ENCODE data around the gene RAB20. TPM values are rescaled to one million over a fixed set of nuclear protein-coding genes. Genes with fewer than 3 reads are reported as not detected.

Gene RAB20
- total RNA-seq, 1 donor from 2014 or later = 7.8 TPM

DNA sequence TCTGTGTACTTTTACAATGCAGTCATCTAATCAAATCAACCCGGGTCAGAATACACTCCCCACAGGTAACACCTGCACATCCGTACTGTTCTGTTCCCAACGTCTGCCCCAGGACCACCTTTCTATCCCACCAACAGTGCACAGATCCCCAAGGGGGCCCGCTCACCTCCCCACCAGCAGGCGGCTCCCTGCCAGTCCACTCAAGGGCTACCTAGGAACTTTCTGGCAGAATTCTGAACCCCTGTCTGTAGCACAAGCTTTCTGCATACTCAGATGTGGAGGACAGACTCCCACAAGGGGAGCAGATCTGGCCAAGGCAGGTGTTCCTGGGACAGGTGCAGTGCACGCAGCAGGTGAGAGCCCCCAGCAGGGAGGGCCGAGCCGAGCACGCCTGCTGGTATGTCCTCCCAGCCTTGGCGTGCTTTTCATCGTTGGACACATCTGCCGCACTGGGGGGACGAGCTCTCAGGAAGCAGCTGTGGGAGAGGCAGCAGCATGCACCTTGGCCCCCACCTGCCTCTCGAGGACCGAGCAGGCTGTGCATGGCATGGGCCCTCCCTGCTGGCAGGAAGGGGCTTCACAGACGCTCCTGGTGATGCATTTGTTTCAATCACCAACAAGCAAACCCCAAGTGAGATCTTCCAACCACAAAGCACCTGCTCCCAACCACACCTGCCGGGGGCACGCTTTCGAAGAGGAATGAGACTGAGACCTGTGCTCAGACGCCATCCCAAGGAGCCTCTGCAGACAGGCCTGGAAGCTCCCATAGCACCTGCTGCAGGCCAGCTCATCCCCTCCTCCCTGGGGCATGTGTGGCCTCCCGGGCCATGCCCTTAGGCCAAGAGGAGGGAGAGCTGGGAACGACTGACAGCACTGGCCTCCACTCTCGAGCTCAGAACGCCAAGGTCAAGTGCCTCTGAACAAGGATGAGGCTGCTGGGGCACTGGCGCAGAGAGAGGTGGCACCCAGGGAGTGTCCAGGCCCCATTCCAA, 35.9 kb downstream of the RAB20 start:
- TF ChIP-seq, protein P1, sequence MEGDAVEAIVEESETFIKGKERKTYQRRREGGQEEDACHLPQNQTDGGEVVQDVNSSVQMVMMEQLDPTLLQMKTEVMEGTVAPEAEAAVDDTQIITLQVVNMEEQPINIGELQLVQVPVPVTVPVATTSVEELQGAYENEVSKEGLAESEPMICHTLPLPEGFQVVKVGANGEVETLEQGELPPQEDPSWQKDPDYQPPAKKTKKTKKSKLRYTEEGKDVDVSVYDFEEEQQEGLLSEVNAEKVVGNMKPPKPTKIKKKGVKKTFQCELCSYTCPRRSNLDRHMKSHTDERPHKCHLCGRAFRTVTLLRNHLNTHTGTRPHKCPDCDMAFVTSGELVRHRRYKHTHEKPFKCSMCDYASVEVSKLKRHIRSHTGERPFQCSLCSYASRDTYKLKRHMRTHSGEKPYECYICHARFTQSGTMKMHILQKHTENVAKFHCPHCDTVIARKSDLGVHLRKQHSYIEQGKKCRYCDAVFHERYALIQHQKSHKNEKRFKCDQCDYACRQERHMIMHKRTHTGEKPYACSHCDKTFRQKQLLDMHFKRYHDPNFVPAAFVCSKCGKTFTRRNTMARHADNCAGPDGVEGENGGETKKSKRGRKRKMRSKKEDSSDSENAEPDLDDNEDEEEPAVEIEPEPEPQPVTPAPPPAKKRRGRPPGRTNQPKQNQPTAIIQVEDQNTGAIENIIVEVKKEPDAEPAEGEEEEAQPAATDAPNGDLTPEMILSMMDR (IDR thresholded peaks at IDR 0.05) = peak; percentile 10
- H3K9me3 Mint-ChIP-seq (ENCODE audit: low read depth) = no peaks in the 10 kb centered on the region
- no peak for DNase-seq (ENCODE audit: low spot score)
- no peaks in the 10 kb centered on the region for H3K27me3 Mint-ChIP-seq (ENCODE audit: low read depth)
- no peaks in the 10 kb centered on the region for H3K36me3 Mint-ChIP-seq (ENCODE audit: low read depth)
- peaks cover 90% of the 10 kb centered on the region for H3K4me1 Mint-ChIP-seq (ENCODE audit: low read depth)
- peak overlapping the region; percentile 27 for H3K27ac Mint-ChIP-seq (ENCODE audit: unreplicated experiment)
- no peak overlapping the region for H3K4me3 Mint-ChIP-seq (ENCODE audit: unreplicated experiment)

DNA sequence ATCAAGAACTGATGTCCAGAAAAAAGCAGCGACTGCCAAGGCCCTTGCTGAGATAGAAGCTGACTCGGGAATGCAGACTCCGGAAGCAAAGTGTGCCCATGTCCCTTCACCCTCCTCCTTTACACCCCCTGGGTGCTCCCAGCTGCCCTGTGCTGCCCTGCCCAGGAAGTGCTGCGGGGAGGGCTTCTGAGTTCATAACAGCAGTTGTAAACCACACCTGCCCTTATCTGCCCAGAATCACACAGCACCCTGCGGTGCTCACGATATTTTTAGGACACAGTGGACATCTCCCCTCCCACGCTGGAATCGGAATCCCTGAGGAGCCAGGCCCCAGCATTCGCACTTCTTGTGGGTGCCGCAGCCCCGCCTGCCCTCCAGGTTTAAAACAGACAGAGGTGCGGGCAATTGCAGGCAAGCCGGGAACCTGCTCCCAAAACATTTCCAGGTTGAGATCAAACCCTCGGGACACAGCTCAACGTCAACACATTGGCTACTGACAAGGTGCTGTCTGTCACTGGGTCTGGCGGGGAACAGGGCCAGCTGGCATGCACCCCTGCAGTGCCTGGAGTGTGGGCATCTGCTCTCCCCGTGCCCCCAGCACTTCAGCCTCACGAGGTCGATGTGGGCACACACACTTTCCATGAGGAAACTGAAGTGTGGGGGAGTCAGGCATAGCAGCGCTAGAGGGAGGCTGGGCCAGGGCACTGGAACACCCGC, 36.8 kb downstream of the RAB20 start:
- Mint-ChIP-seq H3K27ac (ENCODE audit: unreplicated experiment) (peak overlapping the region; percentile 87), H3K4me3 (ENCODE audit: unreplicated experiment) (no peak overlapping the region), H3K27me3 (ENCODE audit: low read depth) (no peaks in the 10 kb centered on the region), H3K36me3 (ENCODE audit: low read depth) (no peaks in the 10 kb centered on the region), H3K4me1 (ENCODE audit: low read depth) (peaks cover 95% of the 10 kb centered on the region), H3K9me3 (ENCODE audit: low read depth) (no peaks in the 10 kb centered on the region)
- DNase-seq (ENCODE audit: low spot score) = no peak
- TF ChIP-seq, protein P1 (IDR thresholded peaks at IDR 0.05) = no peak

DNA sequence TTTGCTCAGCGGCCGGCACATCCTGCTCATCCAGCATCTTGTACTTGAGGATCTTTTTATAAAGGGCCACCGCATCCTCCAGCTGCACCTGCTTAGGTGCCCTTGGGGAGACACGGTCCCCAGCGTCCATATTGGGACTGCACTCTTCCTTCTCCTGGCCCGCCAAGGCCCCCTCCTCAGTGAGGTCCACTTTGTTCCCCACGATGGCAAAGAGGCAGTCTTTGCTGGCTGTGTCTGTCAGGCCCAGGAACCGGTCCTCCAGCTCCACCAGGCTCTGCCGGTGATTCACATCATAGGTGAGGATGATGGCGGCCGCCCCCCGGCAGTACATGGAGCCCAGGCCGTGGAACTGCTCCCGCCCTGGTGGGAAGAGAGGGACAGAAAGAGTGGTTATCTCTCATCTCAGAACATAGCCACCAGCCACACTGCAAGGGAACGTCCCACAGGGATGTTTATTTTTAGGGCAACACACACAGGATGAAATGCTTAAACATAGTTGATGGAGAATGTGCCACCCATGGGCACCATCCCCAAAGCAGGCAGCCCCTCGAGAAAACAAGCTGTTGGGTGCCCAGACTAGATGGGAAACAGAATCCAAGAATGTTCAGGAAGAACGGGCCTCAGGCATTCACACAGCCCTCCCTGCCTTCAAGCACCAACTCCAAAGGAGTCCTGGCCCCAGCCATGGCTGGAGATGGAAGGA, 37.5 kb downstream of the RAB20 start:
- H3K9me3 Mint-ChIP-seq (ENCODE audit: low read depth) = no peaks in the 10 kb centered on the region
- H3K27me3 Mint-ChIP-seq (ENCODE audit: low read depth) = no peaks in the 10 kb centered on the region
- H3K36me3 Mint-ChIP-seq (ENCODE audit: low read depth) = no peaks in the 10 kb centered on the region
- TF ChIP-seq, protein P1 (IDR thresholded peaks at IDR 0.05) = no peak
- H3K4me1 Mint-ChIP-seq (ENCODE audit: low read depth) = peaks cover 91% of the 10 kb centered on the region
- H3K4me3 Mint-ChIP-seq (ENCODE audit: unreplicated experiment) = no peak overlapping the region
- DNase-seq (ENCODE audit: low spot score) = no peak
- H3K27ac Mint-ChIP-seq (ENCODE audit: unreplicated experiment) = peak overlapping the region; percentile 87

DNA sequence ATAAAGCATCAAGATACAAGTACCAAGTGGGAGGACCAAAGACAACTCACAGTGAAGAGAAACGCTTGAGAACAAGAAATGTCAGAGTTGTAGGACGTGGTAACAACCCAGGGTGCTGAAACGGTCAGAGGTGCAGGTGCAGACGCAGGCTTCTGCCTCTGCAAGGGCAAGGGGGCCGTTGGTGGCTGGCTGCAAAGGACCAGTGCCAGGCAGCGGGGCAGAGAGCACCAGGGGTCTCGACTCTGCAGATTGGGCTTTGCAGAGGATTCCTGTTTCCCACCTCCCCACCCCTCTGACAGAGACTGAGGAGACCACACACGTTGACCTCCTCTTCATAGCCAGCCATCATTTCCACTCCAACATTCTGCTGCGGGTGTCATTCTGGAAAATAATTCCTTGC, 38.3 kb downstream of the RAB20 start:
- Mint-ChIP-seq H3K4me1 (ENCODE audit: low read depth) (peaks cover 88% of the 10 kb centered on the region), H3K36me3 (ENCODE audit: low read depth) (no peaks in the 10 kb centered on the region), H3K4me3 (ENCODE audit: unreplicated experiment) (no peak overlapping the region), H3K27ac (ENCODE audit: unreplicated experiment) (peak overlapping the region; percentile 79), H3K9me3 (ENCODE audit: low read depth) (no peaks in the 10 kb centered on the region), H3K27me3 (ENCODE audit: low read depth) (no peaks in the 10 kb centered on the region)
- TF ChIP-seq, protein P1 (IDR thresholded peaks at IDR 0.05) = no peak
- no peak for DNase-seq (ENCODE audit: low spot score)

DNA sequence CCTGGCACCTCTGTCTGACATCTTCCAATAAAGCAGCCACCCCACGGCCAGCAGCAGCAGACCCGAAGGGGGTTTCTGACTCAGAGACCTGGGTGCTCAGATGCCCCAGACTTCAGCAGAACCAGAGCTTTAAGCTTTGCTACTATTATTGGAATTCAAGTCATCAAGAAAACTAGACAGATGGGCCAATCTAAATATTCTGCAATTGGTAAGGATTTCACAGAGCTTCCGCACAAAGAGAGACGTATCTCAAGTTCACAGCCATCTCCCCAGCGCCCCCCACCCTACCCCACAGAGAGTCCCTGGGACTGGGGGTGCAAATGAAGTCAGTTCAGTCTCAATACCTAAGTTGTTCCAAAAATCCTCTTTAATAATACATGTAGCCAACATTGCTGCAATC, 38.8 kb downstream of the RAB20 start:
- H3K27ac Mint-ChIP-seq (ENCODE audit: unreplicated experiment) = peak overlapping the region; percentile 79
- TF ChIP-seq, protein P1 (IDR thresholded peaks at IDR 0.05) = no peak
- no peaks in the 10 kb centered on the region for H3K9me3 Mint-ChIP-seq (ENCODE audit: low read depth)
- no peaks in the 10 kb centered on the region for H3K36me3 Mint-ChIP-seq (ENCODE audit: low read depth)
- H3K4me3 Mint-ChIP-seq (ENCODE audit: unreplicated experiment) = no peak overlapping the region
- H3K4me1 Mint-ChIP-seq (ENCODE audit: low read depth) = peaks cover 88% of the 10 kb centered on the region
- H3K27me3 Mint-ChIP-seq (ENCODE audit: low read depth) = no peaks in the 10 kb centered on the region
- no peak for DNase-seq (ENCODE audit: low spot score)

All from chondrocyte (in vitro differentiated cells).